Right lobe of liver (tissue), 6 donors: ENCODE results near the gene PARP1. TPM values are rescaled to one million over a fixed set of nuclear protein-coding genes. Genes with fewer than 3 reads are reported as not detected.
"Not testable (repeated sequence)": the region's sequence is repeated elsewhere in the genome, so short reads cannot be mapped to it uniquely, and the experiment has no call there.

Source experiments
- ATAC-seq, 4 donors: fragments of 200-7000 bp; cut with Tn5 transposase; one replicate each; pipeline ENCODE4 v1.9.1; 2020; ENCODE audit warnings: mild to moderate bottlenecking in 4 of 4, moderate library complexity in 4 of 4
- DNase-seq, 3 donors: peaks; one replicate each; pipeline ENCODE4 v3.0.0-alpha.2; 2020
- H3K27ac ChIP-seq, 3 donors: fragments of 200-600 bp; one replicate each; pipeline ENCODE4 v1.8.0; 2022
- H3K27me3 ChIP-seq, 2 donors: fragments of 200-600 bp; one replicate each; pipeline ENCODE4 v1.8.0; 2022
- H3K36me3 ChIP-seq, 4 donors: fragments of 200-600 bp; sonication (generic) in 1 of 4; one replicate each; pipeline versions ENCODE4 v1.5.1 to v1.8.0; 2017 to 2022; ENCODE audit warnings: control low read depth in 1 of 4
- H3K4me1 ChIP-seq, 4 donors: fragments of 200-600 bp; sonication (generic) in 1 of 4; one replicate each; pipeline versions ENCODE4 v1.5.1 to v1.8.0; 2017 to 2022; ENCODE audit warnings: control low read depth in 1 of 4
- H3K4me3 ChIP-seq, 3 donors: fragments of 200-600 bp; one replicate each; pipeline ENCODE4 v1.8.0; 2022
- H3K9me3 ChIP-seq, 4 donors: fragments of 200-600 bp; sonication (generic) in 1 of 4; one replicate each; pipeline versions ENCODE4 v1.5.1 to v1.8.0; 2017 to 2022; ENCODE audit warnings: control low read depth in 1 of 4
- POLR2A ChIP-seq: fragments of 450-650 bp; IDR thresholded peaks from one replicate; pipeline ENCODE4 v1.6.1; 2017; ENCODE audit warnings: antibody characterized with exemption, mild to moderate bottlenecking
- WGBS: methylation state at CpG from one replicate; pipeline ENCODE4 v1.1.6; 2018; ENCODE audit warnings: low coverage, low lambda C conversion rate; ENCODE audit not compliant: insufficient coverage; ENCODE audit errors: missing lambda C conversion rate; 5-methylcytosine and 5-hydroxymethylcytosine counted together
- intact Hi-C, 2 donors: fragments of 100-400 bp; cut with DNase I; formaldehyde crosslinking; loops; one replicate each; pipeline versions ENCODE4 v1.11.2 to v1.14.1; 2022
- total RNA-seq, 6 experiments: library from RNA; depleted of rRNA in 2 of 6; stranded (reverse); fragments of >200 nt in 2 of 6; fragmentation: NEBNext Ultra II Directional in 3 of 6; extraction: Animal tissue kit (Norgen Biotek cat#: 25700) in 3 of 6; gene quantifications; one replicate each; pipeline versions ENCODE4 v1.1.0 to v1.2.4, GENCODE V29; 2016 to 2023
- TF ChIP-seq, protein P1 (sequence below), 4 donors: fragments of 200-600 bp in 3 of 4; fragments of 450-650 bp in 1 of 4; IDR thresholded peaks; one replicate each; pipeline versions ENCODE4 v1.5.1 to v1.8.0; 2016 to 2022; ENCODE audit warnings: antibody characterized with exemption in 4 of 4, mild to moderate bottlenecking in 2 of 4
- donor health status: DM: no; HTN: yes; CAD: no.
- donor health status: DM: no; HTN: no; CAD: no.
- donor health status: DM: no; HTN: no; CAD: no.
- donor health status: DM: no; HTN: yes; CAD: no.
- donor health status: DM: no; HTN: yes; CAD: no.

Gene PARP1
- total RNA-seq, 6 experiments from 2014 or later, result 38.2 to 74.3 (median 60.1) TPM

DNA sequence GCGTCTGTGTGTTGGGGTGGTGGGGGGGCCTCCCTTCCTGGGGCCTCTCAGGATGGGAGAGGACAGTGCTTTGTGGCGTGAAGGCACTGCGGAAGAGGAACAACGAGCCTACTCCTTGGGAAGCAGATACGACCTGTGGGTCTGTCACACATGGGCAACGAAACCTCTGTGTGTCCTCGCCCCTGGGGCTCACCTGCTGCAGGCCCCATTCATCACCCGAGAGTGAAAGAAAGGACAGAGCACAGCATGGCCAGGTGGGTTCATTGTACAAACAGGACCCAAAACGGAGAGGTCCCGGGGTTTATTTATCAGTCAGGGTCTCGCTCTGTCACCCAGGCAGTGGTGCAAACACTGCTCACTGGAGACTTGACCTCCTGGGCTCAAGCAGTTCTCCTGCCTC, 58.8 kb downstream of the PARP1 start:
- Histone ChIP-seq H3K9me3 (no peaks in the 10 kb centered on the region), H3K4me3 (no peak overlapping the region), H3K4me1 (no peaks in the 10 kb centered on the region), H3K36me3 (no peaks in the 10 kb centered on the region), H3K27ac (no peak overlapping the region), H3K27me3 (no peaks in the 10 kb centered on the region)
- TF ChIP-seq, protein P1, sequence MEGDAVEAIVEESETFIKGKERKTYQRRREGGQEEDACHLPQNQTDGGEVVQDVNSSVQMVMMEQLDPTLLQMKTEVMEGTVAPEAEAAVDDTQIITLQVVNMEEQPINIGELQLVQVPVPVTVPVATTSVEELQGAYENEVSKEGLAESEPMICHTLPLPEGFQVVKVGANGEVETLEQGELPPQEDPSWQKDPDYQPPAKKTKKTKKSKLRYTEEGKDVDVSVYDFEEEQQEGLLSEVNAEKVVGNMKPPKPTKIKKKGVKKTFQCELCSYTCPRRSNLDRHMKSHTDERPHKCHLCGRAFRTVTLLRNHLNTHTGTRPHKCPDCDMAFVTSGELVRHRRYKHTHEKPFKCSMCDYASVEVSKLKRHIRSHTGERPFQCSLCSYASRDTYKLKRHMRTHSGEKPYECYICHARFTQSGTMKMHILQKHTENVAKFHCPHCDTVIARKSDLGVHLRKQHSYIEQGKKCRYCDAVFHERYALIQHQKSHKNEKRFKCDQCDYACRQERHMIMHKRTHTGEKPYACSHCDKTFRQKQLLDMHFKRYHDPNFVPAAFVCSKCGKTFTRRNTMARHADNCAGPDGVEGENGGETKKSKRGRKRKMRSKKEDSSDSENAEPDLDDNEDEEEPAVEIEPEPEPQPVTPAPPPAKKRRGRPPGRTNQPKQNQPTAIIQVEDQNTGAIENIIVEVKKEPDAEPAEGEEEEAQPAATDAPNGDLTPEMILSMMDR (IDR thresholded peaks at IDR 0.05), result no peak
- no peak for TF ChIP-seq POLR2A
- DNase-seq (no peak), ATAC-seq (no peak)
- intact Hi-C loops, result no loop called here
- WGBS, result no CpG with 5 or more reads among the region's 11 CpGs

DNA sequence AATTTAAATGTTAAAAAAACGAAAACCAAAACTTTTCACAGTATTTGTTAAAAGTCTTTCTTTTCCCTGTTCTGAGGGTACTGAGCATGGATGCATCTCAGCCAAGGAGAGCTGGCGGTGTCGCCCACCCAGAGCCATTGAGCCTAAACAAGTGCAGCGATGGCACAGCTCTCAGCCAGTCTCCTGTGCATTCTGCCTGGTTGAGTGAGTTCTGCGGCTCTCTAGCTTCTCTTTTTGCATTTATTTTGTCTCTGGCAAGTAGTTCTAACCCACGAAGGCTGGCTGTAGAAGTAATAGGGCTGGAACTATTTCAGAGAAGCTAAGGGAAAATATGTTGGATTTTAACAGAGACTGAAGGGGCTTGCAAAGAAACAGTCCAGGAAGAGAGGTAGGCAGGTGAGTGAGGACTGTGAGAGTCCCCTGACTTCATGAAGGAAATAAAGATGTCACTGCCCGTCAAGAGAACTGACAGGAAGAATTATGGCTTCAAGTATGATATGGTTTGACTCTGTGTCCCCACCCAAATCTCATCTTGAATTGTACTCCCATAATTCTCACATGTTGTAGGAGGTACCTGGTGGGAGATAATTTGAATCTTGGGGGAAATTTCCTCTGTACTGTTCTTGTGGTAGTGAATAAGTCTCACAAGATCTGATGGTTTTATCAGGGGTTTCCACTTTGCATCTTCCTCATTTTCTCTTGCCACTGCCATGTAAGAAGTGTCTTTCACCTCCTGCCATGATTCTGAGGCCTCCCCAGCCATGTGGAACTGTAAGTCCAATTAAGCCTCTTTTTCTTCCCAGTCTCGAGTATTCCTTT, 63.2 kb downstream of the PARP1 start:
- no peak for TF ChIP-seq POLR2A
- TF ChIP-seq, protein P1 (IDR thresholded peaks at IDR 0.05), result no peak
- Histone ChIP-seq H3K27ac (no peak overlapping the region), H3K4me1 (no peaks in the 10 kb centered on the region), H3K27me3 (no peaks in the 10 kb centered on the region), H3K9me3 (no peaks in the 10 kb centered on the region), H3K4me3 (no peak overlapping the region), H3K36me3 (no peaks in the 10 kb centered on the region)
- DNase-seq (no peak), ATAC-seq (no peak)
- intact Hi-C loops, result no loop called here
- WGBS, result 66% methylated on average over 8 of the region's 8 CpGs

DNA sequence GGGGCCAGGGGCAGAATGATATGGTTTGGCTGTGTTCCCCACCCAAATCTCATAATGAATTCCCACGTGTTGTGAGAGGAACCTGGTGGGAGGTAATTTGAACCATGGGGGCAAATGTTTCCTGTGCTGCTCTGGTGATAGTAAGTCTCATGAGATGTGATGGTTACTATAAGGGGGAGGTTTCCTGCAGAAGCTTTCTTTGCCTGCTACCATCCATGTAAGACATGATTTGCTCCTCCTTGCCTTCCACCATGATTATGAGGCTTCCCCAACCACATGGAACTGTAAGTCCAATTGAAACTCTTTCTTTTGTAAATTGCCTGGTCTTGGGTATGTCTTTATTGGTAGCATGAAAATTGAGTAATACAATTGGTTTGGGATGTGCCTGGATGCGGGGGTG, 65.2 kb downstream of the PARP1 start:
- 50% methylated on average over 2 of the region's 2 CpGs for WGBS
- ATAC-seq, result no peak
- DNase-seq, result no peak
- TF ChIP-seq POLR2A, result no peak
- TF ChIP-seq, protein P1 (IDR thresholded peaks at IDR 0.05), result no peak
- H3K27ac ChIP-seq, result no peak overlapping the region
- no peaks in the 10 kb centered on the region for H3K9me3 ChIP-seq
- H3K4me3 ChIP-seq, result no peak overlapping the region
- no peaks in the 10 kb centered on the region for H3K4me1 ChIP-seq
- no peaks in the 10 kb centered on the region for H3K27me3 ChIP-seq
- intact Hi-C loops, result no loop called here
- no peaks in the 10 kb centered on the region for H3K36me3 ChIP-seq

DNA sequence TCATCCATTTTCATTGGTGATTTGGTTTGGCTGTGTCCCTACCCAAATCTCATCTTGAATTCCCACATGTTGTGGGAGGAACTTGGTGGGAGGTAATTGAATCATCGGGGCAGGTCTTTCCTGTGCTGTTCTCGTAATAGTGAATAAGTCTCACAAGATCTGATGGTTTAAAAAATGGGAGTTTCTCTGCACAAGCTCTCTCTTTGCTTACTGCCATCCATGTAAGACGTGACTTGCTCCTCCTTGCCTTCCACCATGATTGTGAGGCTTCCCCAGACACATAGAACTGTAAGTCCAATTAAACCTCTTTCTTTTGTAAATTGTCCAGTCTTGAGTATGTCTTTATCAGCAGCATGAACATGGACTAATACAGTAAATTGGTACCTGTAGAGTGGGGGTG, 67.8 kb downstream of the PARP1 start:
- H3K4me1 ChIP-seq, H3K27ac ChIP-seq, H3K9me3 ChIP-seq, DNase-seq, ATAC-seq, H3K36me3 ChIP-seq, H3K27me3 ChIP-seq, intact Hi-C loops, H3K4me3 ChIP-seq: not testable (repeated sequence)
- 82% methylated on average over 3 of the region's 3 CpGs for WGBS

DNA sequence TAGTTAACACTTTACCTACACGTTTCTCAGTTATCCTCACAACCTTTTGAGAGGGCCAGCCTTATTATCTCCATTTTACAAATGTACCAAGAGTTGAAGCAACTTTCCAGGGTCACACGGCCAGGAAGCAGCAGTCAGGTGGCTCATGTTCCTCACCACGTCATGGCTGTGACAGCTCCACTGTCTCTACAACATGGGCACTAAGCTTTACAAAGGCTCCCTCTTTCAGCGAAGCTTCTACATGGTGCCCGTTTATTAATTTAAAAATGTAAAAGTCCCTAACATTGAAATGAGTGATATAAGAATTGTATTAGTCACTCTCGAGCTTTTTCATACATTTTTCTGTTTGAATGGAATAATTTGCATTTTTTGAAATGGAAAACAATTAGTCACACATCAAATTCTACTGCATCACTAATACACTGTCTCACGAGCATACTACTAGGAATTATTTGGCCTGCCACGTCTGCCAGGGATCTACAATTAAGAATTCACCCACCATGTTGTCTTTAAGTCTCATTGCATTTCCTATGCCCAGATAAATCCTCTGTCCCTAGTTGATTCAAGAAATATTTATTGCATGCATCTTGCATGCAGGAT, 70.5 kb downstream of the PARP1 start:
- TF ChIP-seq POLR2A, result no peak
- TF ChIP-seq, protein P1 (IDR thresholded peaks at IDR 0.05), result no peak
- H3K27ac ChIP-seq, result no peak overlapping the region
- H3K36me3 ChIP-seq, result no peaks in the 10 kb centered on the region
- no peak overlapping the region for H3K4me3 ChIP-seq
- intact Hi-C loops, result no loop called here
- no peaks in the 10 kb centered on the region for H3K27me3 ChIP-seq
- WGBS, result 54% methylated on average over 8 of the region's 8 CpGs
- H3K9me3 ChIP-seq, result no peaks in the 10 kb centered on the region
- DNase-seq (no peak), ATAC-seq (no peak)
- no peaks in the 10 kb centered on the region for H3K4me1 ChIP-seq
